GM23338 (cell line): Measurements from ENCODE around the gene POU3F3. TPM values are rescaled to one million over a fixed set of nuclear protein-coding genes. Genes with fewer than 3 reads are reported as not detected.

Experiments used
- ATAC-seq: fragments of 200-7000 bp; cut with Tn5 transposase; 3 replicates; pipeline ENCODE4 v1.9.1; 2020
- DNase-seq: peaks from one replicate; pipeline ENCODE4 v3.0.0-alpha.2; 2015; ENCODE audit warnings: low spot score
- H2AFZ ChIP-seq: fragments of 200-600 bp; sonication (generic); 2 replicates; pipeline ENCODE4 v1.8.0; 2016; ENCODE audit warnings: antibody characterized with exemption, mild to moderate bottlenecking, moderate library complexity
- H3F3A ChIP-seq: fragments of 200-600 bp; sonication (generic); replicated peaks from 2 replicates; pipeline ENCODE4 v1.8.0; 2017; ENCODE audit warnings: antibody characterized with exemption, mixed run types, low read depth
- H3K27ac ChIP-seq: fragments of 200-600 bp; sonication (generic); 2 replicates; pipeline ENCODE4 v1.6.1; 2016; ENCODE audit warnings: low read depth
- H3K27me3 ChIP-seq: fragments of 200-600 bp; sonication (generic); 2 replicates; pipeline ENCODE4 v1.8.0; 2016; ENCODE audit warnings: mild to moderate bottlenecking, mixed run types, moderate library complexity; ENCODE audit not compliant: insufficient read depth
- H3K36me3 ChIP-seq: fragments of 200-600 bp; sonication (generic); 2 replicates; pipeline ENCODE4 v1.8.0; 2016; ENCODE audit warnings: mild to moderate bottlenecking; ENCODE audit not compliant: insufficient read depth
- H3K4me1 ChIP-seq: fragments of 200-600 bp; sonication (generic); 2 replicates; pipeline ENCODE4 v1.8.0; 2016; ENCODE audit warnings: mild to moderate bottlenecking, moderate library complexity; ENCODE audit not compliant: insufficient read depth
- H3K4me2 ChIP-seq: fragments of 200-600 bp; sonication (generic); 2 replicates; pipeline ENCODE4 v1.7.1; 2017; ENCODE audit warnings: mixed run types
- H3K4me3 ChIP-seq: fragments of 200-600 bp; sonication (generic); 2 replicates; pipeline ENCODE4 v1.6.1; 2016; ENCODE audit warnings: mixed run types
- H3K79me2 ChIP-seq: fragments of 200-600 bp; sonication (generic); replicated peaks from 2 replicates; pipeline ENCODE4 v1.8.0; 2017; ENCODE audit warnings: mild to moderate bottlenecking; ENCODE audit not compliant: insufficient read depth
- H3K9me2 ChIP-seq: fragments of 200-600 bp; sonication (generic); 2 replicates; pipeline ENCODE4 v1.8.0; 2017; ENCODE audit not compliant: insufficient read depth
- H4K20me1 ChIP-seq: fragments of 200-600 bp; sonication (generic); replicated peaks from 2 replicates; pipeline ENCODE4 v1.8.0; 2017; ENCODE audit warnings: mild to moderate bottlenecking; ENCODE audit not compliant: insufficient read depth
- H3K27ac Mint-ChIP-seq: 2 replicates; pipeline ENCODE4 v1.8.0; 2020; ENCODE audit warnings: inconsistent platforms, mild to moderate bottlenecking, moderate library complexity, mixed read lengths
- H3K27me3 Mint-ChIP-seq: 3 replicates; pipeline ENCODE4 v1.8.0; 2022; ENCODE audit warnings: low read depth, mild to moderate bottlenecking, moderate library complexity, mixed read lengths, inconsistent platforms; ENCODE audit not compliant: insufficient read depth, poor library complexity
- H3K36me3 Mint-ChIP-seq: 3 replicates; pipeline ENCODE4 v1.8.0; 2021; ENCODE audit warnings: low read depth, mild to moderate bottlenecking, inconsistent platforms, moderate library complexity, mixed read lengths
- H3K4me1 Mint-ChIP-seq: 3 replicates; pipeline ENCODE4 v1.8.0; 2020; ENCODE audit warnings: mild to moderate bottlenecking, inconsistent platforms, mixed read lengths
- H3K4me3 Mint-ChIP-seq: 3 replicates; pipeline ENCODE4 v1.8.0; 2021; ENCODE audit warnings: moderate library complexity, mild to moderate bottlenecking, inconsistent platforms, mixed read lengths
- H3K9me3 Mint-ChIP-seq: 3 replicates; pipeline ENCODE4 v1.8.0; 2020; ENCODE audit warnings: moderate library complexity, mild to moderate bottlenecking, inconsistent platforms, mixed read lengths
- CTCF ChIP-seq, 2 experiments: fragments of 200-600 bp in 1 of 2; sonication (generic) in 1 of 2; conservative IDR thresholded peaks; 2 replicates each; pipeline versions ENCODE4 v1.5.1 to v1.6.1; 2016 to 2017; ENCODE audit warnings: antibody characterized with exemption in 2 of 2, low read depth in 2 of 2, mild to moderate bottlenecking in 2 of 2, moderate library complexity in 1 of 2
- EZH2 ChIP-seq: fragments of 200-600 bp; sonication (generic); IDR thresholded peaks from one replicate; pipeline ENCODE4 v1.8.0; 2017; ENCODE audit warnings: antibody characterized with exemption, mild to moderate bottlenecking, low read depth; ENCODE audit not compliant: unreplicated experiment
- REST ChIP-seq: IDR thresholded peaks from one replicate; pipeline ENCODE4 v1.6.1; 2018; ENCODE audit warnings: antibody characterized with exemption; ENCODE audit not compliant: unreplicated experiment
- STAT1 ChIP-seq: IDR thresholded peaks from one replicate; pipeline ENCODE4 v1.6.1; 2016; ENCODE audit warnings: antibody characterized with exemption; ENCODE audit not compliant: unreplicated experiment
- ZNF114 ChIP-seq: fragments of 250-450 bp; sonication (Bioruptor Pico); IDR thresholded peaks from 2 replicates; pipeline ENCODE4 v1.5.0; 2020; ENCODE audit warnings: mild to moderate bottlenecking, moderate library complexity
- ZNF331 ChIP-seq: fragments of 250-450 bp; sonication (Bioruptor Pico); IDR thresholded peaks from 2 replicates; pipeline ENCODE4 v1.5.0; 2020; ENCODE audit warnings: low read depth, mild to moderate bottlenecking, moderate library complexity
- polyA plus RNA-seq: library from polyadenylated mRNA; unstranded; fragments of >200 nt; fragmentation: Nextera tagmentation; extraction: Ambion mirVana; gene quantifications from 2 replicates; pipeline ENCODE4 v1.2.1, GENCODE V29; 2016
- total RNA-seq: library from RNA; depleted of rRNA; stranded (reverse); fragments of >200 nt; shearing (Covaris generic); gene quantifications from 2 replicates; pipeline ENCODE4 v1.2.3, GENCODE V29; 2014

The POU3F3 gene
- total and polyA plus RNA-seq, 2 experiments from 2014 or later, result 0.06 to 0.24 TPM

GRCh38 chr2:104848526-104848925, 5.4 kb upstream of the POU3F3 start:
- DNase-seq (peak; percentile 28), ATAC-seq (no peak)
- peaks cover 74% of the 10 kb centered on the region for H3K4me1 ChIP-seq
- no peaks in the 10 kb centered on the region; the same call in 1 of the 2 replicates for H4K20me1 ChIP-seq
- no peak for TF ChIP-seq CTCF (conservative IDR thresholded peaks at IDR 0.05; ENCODE audit: low read depth in 2 of 2)
- no peaks in the 10 kb centered on the region for H3K9me2 ChIP-seq
- Mint-ChIP-seq H3K36me3 (no peaks in the 10 kb centered on the region; the same call in 2 of the 3 replicates), H3K4me3 (no peak overlapping the region; the same call in 2 of the 3 replicates), H3K9me3 (no peaks in the 10 kb centered on the region; the same call in 2 of the 3 replicates), H3K4me1 (peaks cover 72% of the 10 kb centered on the region), H3K27ac (no peak overlapping the region), H3K27me3 (peaks cover 96% of the 10 kb centered on the region)
- H3F3A ChIP-seq, result peaks cover 13% of the 10 kb centered on the region
- H3K4me2 ChIP-seq, result 0 out of 2 replicates have a peak overlapping the region, but pooled peaks have one; percentile 13
- peaks cover 96% of the 10 kb centered on the region for H3K27me3 ChIP-seq
- no peaks in the 10 kb centered on the region for H3K79me2 ChIP-seq
- H2AFZ ChIP-seq, result no peak overlapping the region
- H3K36me3 ChIP-seq, result no peaks in the 10 kb centered on the region
- H3K27ac ChIP-seq, result no peak overlapping the region
- H3K4me3 ChIP-seq, result no peak overlapping the region

- H3K27ac Mint-ChIP-seq, result no peak overlapping the region
- Histone ChIP-seq H3K4me3 (no peak overlapping the region), H3K9me2 (no peaks in the 10 kb centered on the region), H3K79me2 (no peaks in the 10 kb centered on the region), H3K27ac (no peak overlapping the region), H3K27me3 (peaks cover 91% of the 10 kb centered on the region), H3K4me1 (peaks cover 70% of the 10 kb centered on the region), H3K4me2 (0 out of 2 replicates have a peak overlapping the region, but pooled peaks have one; percentile 13), H3K36me3 (no peaks in the 10 kb centered on the region), H4K20me1 (no peaks in the 10 kb centered on the region; the same call in 1 of the 2 replicates), H3F3A (peaks cover 13% of the 10 kb centered on the region), H2AFZ (no peak overlapping the region)
- no peak overlapping the region for H3K4me3 Mint-ChIP-seq
- peaks cover 72% of the 10 kb centered on the region for H3K4me1 Mint-ChIP-seq
- TF ChIP-seq STAT1 (no peak), ZNF331 (CRISPR knock-in tag) (no peak), CTCF (conservative IDR thresholded peaks at IDR 0.05; ENCODE audit: low read depth in 2 of 2) (no peak), EZH2 (peak; percentile 46)
- ATAC-seq (no peak), DNase-seq (no peak)
- H3K9me3 Mint-ChIP-seq, result no peaks in the 10 kb centered on the region; the same call in 1 of the 3 replicates
- no peaks in the 10 kb centered on the region; the same call in 2 of the 3 replicates for H3K36me3 Mint-ChIP-seq
- peaks cover 94% of the 10 kb centered on the region for H3K27me3 Mint-ChIP-seq
These were observed 4.8 kb upstream of the POU3F3 start for GRCh38 chr2:104849101-104849500.

- Histone ChIP-seq H3K9me2 (no peaks in the 10 kb centered on the region), H3K4me1 (peaks cover 71% of the 10 kb centered on the region), H3K27ac (no peak overlapping the region), H3K27me3 (peaks cover 91% of the 10 kb centered on the region), H2AFZ (no peak overlapping the region), H3K36me3 (no peaks in the 10 kb centered on the region), H3K79me2 (no peaks in the 10 kb centered on the region), H3K4me2 (peak overlapping the region; percentile 89), H3K4me3 (peak overlapping the region; percentile 67), H4K20me1 (no peaks in the 10 kb centered on the region; the same call in 1 of the 2 replicates), H3F3A (peaks cover 16% of the 10 kb centered on the region)
- Mint-ChIP-seq H3K4me1 (peaks cover 75% of the 10 kb centered on the region), H3K27me3 (peaks cover 96% of the 10 kb centered on the region), H3K9me3 (no peaks in the 10 kb centered on the region; the same call in 1 of the 3 replicates), H3K4me3 (peak overlapping the region; percentile 87; the same call in 2 of the 3 replicates), H3K36me3 (no peaks in the 10 kb centered on the region; the same call in 2 of the 3 replicates), H3K27ac (no peak overlapping the region)
- ATAC-seq, result no peak
- DNase-seq, result peak; percentile 89
- TF ChIP-seq CTCF (conservative IDR thresholded peaks at IDR 0.05; ENCODE audit: low read depth in 2 of 2), result peak; percentile 76 to 93
- TF ChIP-seq REST, result no peak
- TF ChIP-seq ZNF114 (CRISPR knock-in tag), result no peak
- TF ChIP-seq EZH2, result peak; percentile 16
These were observed 4.2 kb upstream of the POU3F3 start for GRCh38 chr2:104849618-104850141.
